Esophagus muscularis mucosa (tissue), 4 donors: Measurements from ENCODE around the gene UBL4B.

Experiments used
- EP300 ChIP-seq: sonication (generic); formaldehyde crosslinking; IDR thresholded peaks from one replicate; pipeline ENCODE4 v1.6.1; 2017; ENCODE audit warnings: antibody characterized with exemption
- POLR2A ChIP-seq: fragments of 450-650 bp; IDR thresholded peaks from one replicate; pipeline ENCODE4 v1.6.1; 2017; ENCODE audit warnings: antibody characterized with exemption, moderate library complexity, mild to moderate bottlenecking, low read depth
- POLR2AphosphoS5 ChIP-seq, 2 donors: sonication (generic); formaldehyde crosslinking; IDR thresholded peaks; one replicate each; pipeline ENCODE4 v1.6.1; 2017; ENCODE audit warnings: antibody characterized with exemption in 2 of 2
- TF ChIP-seq, protein P1 (sequence below), 3 experiments: fragments of 200-600 bp in 2 of 3; fragments of 450-650 bp in 1 of 3; sonication (generic) in 2 of 3; IDR thresholded peaks; one replicate each; pipeline ENCODE4 v1.5.1; 2017 to 2019; ENCODE audit warnings: antibody characterized with exemption in 3 of 3, mild to moderate bottlenecking in 2 of 3, moderate library complexity in 1 of 3

DNA sequence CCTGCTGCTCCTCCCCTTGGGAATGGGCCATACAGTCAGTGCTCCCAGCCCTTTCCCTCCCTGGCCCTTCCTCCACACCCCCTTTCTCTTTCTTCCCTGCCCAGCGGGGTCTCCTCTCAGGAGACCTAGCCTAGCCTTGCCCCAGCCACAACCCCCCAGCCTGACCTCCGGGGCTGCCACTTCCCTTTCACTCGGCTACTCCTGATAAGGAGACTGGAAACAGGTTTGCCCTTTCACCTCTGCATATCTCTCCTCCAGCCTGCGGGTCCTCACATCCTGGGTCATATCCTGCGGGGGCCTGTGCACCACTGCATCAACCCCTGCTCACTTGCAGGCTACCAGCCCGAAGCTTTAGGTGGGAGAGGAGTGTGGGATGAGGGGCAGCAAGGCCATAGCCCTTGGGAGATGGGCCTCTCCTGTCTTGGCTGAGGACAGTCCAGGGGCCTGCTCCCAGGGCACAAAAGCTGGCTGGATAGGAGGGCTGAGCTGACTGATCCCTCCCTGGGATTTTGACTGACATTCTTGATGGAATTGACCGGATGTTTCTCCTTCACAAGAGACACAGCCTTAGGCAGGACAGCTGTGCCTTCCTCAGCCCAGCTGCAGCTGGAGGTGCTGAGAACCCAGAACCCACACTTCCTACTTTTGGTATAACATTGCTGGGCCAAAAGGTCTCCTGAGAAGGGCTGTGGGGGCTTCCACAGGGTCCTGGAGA lies 22.5 kb upstream of the UBL4B start:
- TF ChIP-seq POLR2AphosphoS5 (IDR thresholded peaks at IDR 0.05) = no peak
- TF ChIP-seq, protein P1, sequence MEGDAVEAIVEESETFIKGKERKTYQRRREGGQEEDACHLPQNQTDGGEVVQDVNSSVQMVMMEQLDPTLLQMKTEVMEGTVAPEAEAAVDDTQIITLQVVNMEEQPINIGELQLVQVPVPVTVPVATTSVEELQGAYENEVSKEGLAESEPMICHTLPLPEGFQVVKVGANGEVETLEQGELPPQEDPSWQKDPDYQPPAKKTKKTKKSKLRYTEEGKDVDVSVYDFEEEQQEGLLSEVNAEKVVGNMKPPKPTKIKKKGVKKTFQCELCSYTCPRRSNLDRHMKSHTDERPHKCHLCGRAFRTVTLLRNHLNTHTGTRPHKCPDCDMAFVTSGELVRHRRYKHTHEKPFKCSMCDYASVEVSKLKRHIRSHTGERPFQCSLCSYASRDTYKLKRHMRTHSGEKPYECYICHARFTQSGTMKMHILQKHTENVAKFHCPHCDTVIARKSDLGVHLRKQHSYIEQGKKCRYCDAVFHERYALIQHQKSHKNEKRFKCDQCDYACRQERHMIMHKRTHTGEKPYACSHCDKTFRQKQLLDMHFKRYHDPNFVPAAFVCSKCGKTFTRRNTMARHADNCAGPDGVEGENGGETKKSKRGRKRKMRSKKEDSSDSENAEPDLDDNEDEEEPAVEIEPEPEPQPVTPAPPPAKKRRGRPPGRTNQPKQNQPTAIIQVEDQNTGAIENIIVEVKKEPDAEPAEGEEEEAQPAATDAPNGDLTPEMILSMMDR (IDR thresholded peaks at IDR 0.05) = no peak
- TF ChIP-seq POLR2A = no peak
- no peak for TF ChIP-seq EP300
